OCI-LY7 (cell line): ENCODE data around the gene FGF8. TPM values are rescaled to one million over a fixed set of nuclear protein-coding genes. Genes with fewer than 3 reads are reported as not detected.

Experiments used
- BruUV-seq: library from RNA; stranded (reverse); fragments of 400-500 nt; replicated peaks from 2 replicates; lab custom pipeline; 2021; lab: Mats Ljungman, UMichigan
- CTCF ChIA-PET: fragments of 300-600 bp; sonication (Branson Sonifier 250); formaldehyde crosslinking; loops from one replicate; lab custom pipeline; 2022; ENCODE audit warnings: antibody characterized with exemption; ENCODE audit not compliant: unreplicated experiment; lab: Charles Lee
- POLR2A ChIA-PET: fragments of 300-600 bp; sonication (Branson Sonifier 250); formaldehyde crosslinking; loops from one replicate; lab custom pipeline; 2022; ENCODE audit warnings: antibody characterized with exemption; lab: Charles Lee
- DNase-seq: peaks from one replicate; pipeline ENCODE4 v3.0.0-alpha.2; 2015; ENCODE audit warnings: low spot score
- H2AFZ ChIP-seq: fragments of 200-600 bp; sonication (generic), shearing (Covaris generic); 2 replicates; pipeline ENCODE4 v1.6.1; 2014; ENCODE audit warnings: mild to moderate bottlenecking, antibody characterized with exemption, low read length, moderate library complexity
- H3K27ac ChIP-seq: fragments of 200-600 bp; sonication (generic); 2 replicates; pipeline ENCODE4 v1.5.1; 2014; ENCODE audit warnings: mixed run types, low read depth, mild to moderate bottlenecking, moderate library complexity, low read length, inconsistent platforms; ENCODE audit not compliant: poor library complexity, severe bottlenecking
- H3K36me3 ChIP-seq: fragments of 200-600 bp; sonication (generic); 2 replicates; pipeline ENCODE4 v1.6.1; 2014; ENCODE audit warnings: mild to moderate bottlenecking, antibody characterized with exemption, low read length, moderate library complexity, mixed read lengths; ENCODE audit not compliant: insufficient read depth
- H3K4me1 ChIP-seq: fragments of 200-600 bp; sonication (generic); 2 replicates; pipeline ENCODE4 v1.5.1; 2014; ENCODE audit warnings: mild to moderate bottlenecking, low read length; ENCODE audit not compliant: insufficient read depth, poor library complexity, severe bottlenecking
- H3K4me2 ChIP-seq: fragments of 200-600 bp; sonication (generic); 2 replicates; pipeline ENCODE4 v1.6.1; 2014; ENCODE audit warnings: mild to moderate bottlenecking, low read length
- H3K4me3 ChIP-seq: fragments of 200-600 bp; sonication (generic); 2 replicates; pipeline ENCODE4 v1.5.1; 2014; ENCODE audit warnings: mild to moderate bottlenecking, low read depth, low read length; ENCODE audit not compliant: poor library complexity, severe bottlenecking
- H3K79me2 ChIP-seq: fragments of 200-600 bp; sonication (generic); 2 replicates; pipeline ENCODE4 v1.6.1; 2016; ENCODE audit warnings: low read depth, mild to moderate bottlenecking, low read length, moderate library complexity, mixed read lengths; ENCODE audit not compliant: insufficient read depth
- H3K9me2 ChIP-seq: fragments of 200-600 bp; sonication (generic); 2 replicates; pipeline ENCODE4 v1.6.1; 2016; ENCODE audit warnings: mild to moderate bottlenecking, low read length, mixed read lengths; ENCODE audit not compliant: insufficient read depth
- H3K9me3 ChIP-seq: fragments of 200-600 bp; sonication (generic); 2 replicates; pipeline ENCODE4 v1.6.1; 2014; ENCODE audit warnings: mild to moderate bottlenecking, mixed run types, low read length, mixed read lengths
- H4K20me1 ChIP-seq: fragments of 200-600 bp; sonication (generic); 2 replicates; pipeline ENCODE4 v1.6.1; 2014; ENCODE audit warnings: mild to moderate bottlenecking, antibody characterized with exemption, low read length, moderate library complexity, mixed read lengths; ENCODE audit not compliant: insufficient read depth
- CTCF ChIP-seq: fragments of 200-600 bp; sonication (generic); conservative IDR thresholded peaks from 2 replicates; pipeline ENCODE4 v1.5.1; 2014; ENCODE audit warnings: mild to moderate bottlenecking, antibody characterized with exemption, low read length, moderate library complexity, mixed read lengths
- EZH2phosphoT487 ChIP-seq: fragments of 200-600 bp; sonication (generic); IDR thresholded peaks from 2 replicates; pipeline ENCODE4 v1.6.1; 2018; ENCODE audit warnings: low read depth, borderline replicate concordance, mild to moderate bottlenecking, mixed run types, antibody characterized with exemption, low read length, moderate library complexity, mixed read lengths
- intact Hi-C: fragments of 100-400 bp; cut with micrococcal nuclease; formaldehyde crosslinking; loops from one replicate; pipeline ENCODE4 v1.10.0; 2022; ENCODE audit not compliant: unreplicated experiment
- total RNA-seq, 2 experiments: library from RNA; depleted of rRNA in 1 of 2; stranded (reverse); fragments of >200 nt in 1 of 2; shearing (Covaris generic) in 1 of 2; gene quantifications; 2 replicates each; pipeline ENCODE4 v1.2.3, GENCODE V29; 2014 to 2022

The FGF8 gene
- total RNA-seq, 2 experiments from 2014 or later = 0.44 to 0.86 TPM

GRCh38 chr10:101772017-101772894, 3.7 kb downstream of the FGF8 start:
- H3K36me3 ChIP-seq = peaks cover under 1% of the 10 kb centered on the region; the same call in 1 of the 2 replicates
- H3K9me2 ChIP-seq = no peaks in the 10 kb centered on the region
- H3K4me3 ChIP-seq = no peak overlapping the region
- no peaks in the 10 kb centered on the region for H3K79me2 ChIP-seq
- no TSS peak for BruUV-seq
- ChIA-PET CTCF (no interaction called here), POLR2A (interaction anchor here (0.6 kb wide), 1 partner anchor 1576 kb away, joined by 3 read pairs; no protein-coding TSS in a partner anchor)
- no peaks in the 10 kb centered on the region for H3K9me3 ChIP-seq
- intact Hi-C loops = no loop called here
- no peaks in the 10 kb centered on the region for H4K20me1 ChIP-seq
- H3K27ac ChIP-seq = no peak overlapping the region
- no peak overlapping the region for H2AFZ ChIP-seq
- no peak for TF ChIP-seq CTCF
- no peak for TF ChIP-seq EZH2phosphoT487
- DNase-seq = no peak
- H3K4me2 ChIP-seq = no peak overlapping the region
- no peaks in the 10 kb centered on the region for H3K4me1 ChIP-seq

- intact Hi-C loops = no loop called here
- ChIA-PET CTCF (no interaction called here), POLR2A (no interaction called here)
- Histone ChIP-seq H4K20me1 (no peaks in the 10 kb centered on the region), H3K4me2 (no peak overlapping the region), H2AFZ (no peak overlapping the region), H3K4me3 (no peak overlapping the region), H3K36me3 (no peaks in the 10 kb centered on the region), H3K9me3 (no peaks in the 10 kb centered on the region), H3K4me1 (no peaks in the 10 kb centered on the region), H3K9me2 (no peaks in the 10 kb centered on the region), H3K27ac (no peak overlapping the region), H3K79me2 (no peaks in the 10 kb centered on the region)
- BruUV-seq = no TSS peak
- DNase-seq = no peak
- TF ChIP-seq CTCF (no peak), EZH2phosphoT487 (no peak)
These were observed 4.5 kb downstream of the FGF8 start for GRCh38 chr10:101771380-101771779.
